HEK293 (cell line): ENCODE measurements around the gene GLRX5.

Experiments
- GFI1B ChIP-seq: fragments of 450-650 bp; formaldehyde crosslinking; IDR thresholded peaks from 2 replicates; pipeline ENCODE4 v1.5.1; 2016; ENCODE audit warnings: missing biosample characterization, missing genetic modification characterization
- GLI4 ChIP-seq: fragments of 450-650 bp; formaldehyde crosslinking; IDR thresholded peaks from 2 replicates; pipeline ENCODE4 v1.5.1; 2016; ENCODE audit warnings: missing biosample characterization, missing genetic modification characterization
- IKZF3 ChIP-seq: fragments of 450-650 bp; IDR thresholded peaks from 2 replicates; pipeline ENCODE4 v1.5.0; 2018; ENCODE audit warnings: missing biosample characterization, mild to moderate bottlenecking, missing genetic modification characterization, moderate library complexity
- INSM2 ChIP-seq: fragments of 450-650 bp; formaldehyde crosslinking; IDR thresholded peaks from 2 replicates; pipeline ENCODE4 v1.5.1; 2016; ENCODE audit warnings: missing biosample characterization, missing genetic modification characterization
- KLF1 ChIP-seq: fragments of 450-650 bp; formaldehyde crosslinking; IDR thresholded peaks from 2 replicates; pipeline ENCODE4 v1.5.1; 2016; ENCODE audit warnings: missing biosample characterization, missing genetic modification characterization
- MYNN ChIP-seq: fragments of 450-650 bp; formaldehyde crosslinking; IDR thresholded peaks from 2 replicates; pipeline ENCODE4 v1.5.1; 2016; ENCODE audit warnings: missing biosample characterization, missing genetic modification characterization, borderline replicate concordance
- PRDM1 ChIP-seq: fragments of 450-650 bp; formaldehyde crosslinking; IDR thresholded peaks from 2 replicates; pipeline ENCODE4; 2016; ENCODE audit warnings: missing biosample characterization, missing genetic modification characterization
- PRDM10 ChIP-seq: fragments of 450-650 bp; formaldehyde crosslinking; IDR thresholded peaks from 2 replicates; pipeline ENCODE4 v1.5.1; 2016; ENCODE audit warnings: missing biosample characterization, missing genetic modification characterization
- ZNF148 ChIP-seq: fragments of 450-650 bp; formaldehyde crosslinking; IDR thresholded peaks from 2 replicates; pipeline ENCODE4 v1.5.0; 2017; ENCODE audit warnings: missing biosample characterization, missing genetic modification characterization, borderline replicate concordance
- ZNF24 ChIP-seq: fragments of 450-650 bp; formaldehyde crosslinking; IDR thresholded peaks from 2 replicates; pipeline ENCODE4 v1.5.1; 2016; ENCODE audit warnings: missing biosample characterization, missing genetic modification characterization
- ZNF26 ChIP-seq: fragments of 450-650 bp; formaldehyde crosslinking; IDR thresholded peaks from 2 replicates; pipeline ENCODE4 v1.5.1; 2016; ENCODE audit warnings: missing biosample characterization, missing genetic modification characterization
- ZNF280C ChIP-seq: fragments of 450-650 bp; formaldehyde crosslinking; IDR thresholded peaks from 2 replicates; pipeline ENCODE4 v1.5.1; 2016; ENCODE audit warnings: missing biosample characterization, missing genetic modification characterization
- ZNF354C ChIP-seq: fragments of 450-650 bp; formaldehyde crosslinking; IDR thresholded peaks from 2 replicates; pipeline ENCODE4 v1.5.1; 2016; ENCODE audit warnings: missing biosample characterization, missing genetic modification characterization, low read depth, borderline replicate concordance
- ZNF398 ChIP-seq: fragments of 450-650 bp; formaldehyde crosslinking; IDR thresholded peaks from 2 replicates; pipeline ENCODE4 v1.5.1; 2017; ENCODE audit warnings: missing biosample characterization, missing genetic modification characterization
- ZNF433 ChIP-seq: fragments of 450-650 bp; formaldehyde crosslinking; IDR thresholded peaks from 2 replicates; pipeline ENCODE4 v1.5.1; 2016; ENCODE audit warnings: missing biosample characterization, missing genetic modification characterization, low read depth
- ZNF501 ChIP-seq: fragments of 450-650 bp; formaldehyde crosslinking; IDR thresholded peaks from 2 replicates; pipeline ENCODE4 v1.5.1; 2016; ENCODE audit warnings: missing biosample characterization, missing genetic modification characterization
- ZNF518A ChIP-seq: fragments of 450-650 bp; formaldehyde crosslinking; conservative IDR thresholded peaks from 2 replicates; pipeline ENCODE4 v1.5.1; 2016; ENCODE audit warnings: low read depth, missing biosample characterization, missing genetic modification characterization
- ZNF629 ChIP-seq: fragments of 450-650 bp; formaldehyde crosslinking; IDR thresholded peaks from 2 replicates; pipeline ENCODE4 v1.5.1; 2017; ENCODE audit warnings: missing biosample characterization, missing genetic modification characterization
- ZNF76 ChIP-seq: fragments of 450-650 bp; formaldehyde crosslinking; IDR thresholded peaks from 2 replicates; pipeline ENCODE4; 2016; ENCODE audit warnings: low read depth, missing biosample characterization, missing genetic modification characterization, borderline replicate concordance

GLRX5 gene

GRCh38 chr14:95545515-95546168 is 10.8 kb downstream of the GLRX5 start (continued):
- TF ChIP-seq INSM2 (tag by site-specific recombination) (0 out of 2 replicates have a peak, but pooled peaks have one; percentile 45), ZNF518A (tag by site-specific recombination) (peak; percentile 27; the same call in 1 of the 2 replicates), ZNF398 (tag by site-specific recombination) (no peak), ZNF148 (tag by site-specific recombination) (no peak), ZNF24 (tag by site-specific recombination) (peak; percentile 19; the same call in 1 of the 2 replicates), ZNF26 (tag by site-specific recombination) (no peak), ZNF433 (tag by site-specific recombination) (no peak), PRDM10 (no peak), ZNF76 (tag by site-specific recombination) (no peak), PRDM1 (peak; percentile 91), ZNF629 (tag by site-specific recombination) (peak; percentile 89), ZNF280C (tag by site-specific recombination) (no peak), MYNN (tag by site-specific recombination) (peak; percentile 89), GLI4 (tag by site-specific recombination) (no peak), ZNF354C (no peak), GFI1B (no peak), ZNF501 (tag by site-specific recombination) (no peak), IKZF3 (tag by site-specific recombination) (0 out of 2 replicates have a peak, but pooled peaks have one; percentile 19), KLF1 (tag by site-specific recombination) (no peak)
